Activated naive CD8-positive, alpha-beta T cell treated with anti-CD3 and anti-CD28 coated beads for 36 hours (primary cell): ENCODE data around the gene GABRB3. TPM values are rescaled to one million over a fixed set of nuclear protein-coding genes. Genes with fewer than 3 reads are reported as not detected.
A peak's percentile ranks its signal among the peaks of the same experiment; 100 is the strongest.

Source experiments
- DNase-seq: peaks from one replicate; pipeline ENCODE4 v3.0.0; 2021
- H3K27ac Mint-ChIP-seq: one replicate; pipeline ENCODE4 v1.8.0; 2022; ENCODE audit warnings: mild to moderate bottlenecking, moderate library complexity, mixed read lengths
- H3K27me3 Mint-ChIP-seq: one replicate; pipeline ENCODE4 v1.8.0; 2022; ENCODE audit warnings: mild to moderate bottlenecking, mixed read lengths
- H3K36me3 Mint-ChIP-seq: one replicate; pipeline ENCODE4 v1.8.0; 2021; ENCODE audit warnings: mild to moderate bottlenecking, mixed read lengths
- H3K4me1 Mint-ChIP-seq: one replicate; pipeline ENCODE4 v1.8.0; 2021; ENCODE audit warnings: mixed read lengths
- H3K4me3 Mint-ChIP-seq: one replicate; pipeline ENCODE4 v1.8.0; 2022; ENCODE audit warnings: mild to moderate bottlenecking, moderate library complexity, mixed read lengths
- H3K9me3 Mint-ChIP-seq: one replicate; pipeline ENCODE4 v1.8.0; 2022; ENCODE audit warnings: mixed read lengths
- total RNA-seq, 2 experiments: library from RNA; stranded (reverse); gene quantifications; one replicate each; pipeline ENCODE4 v1.2.3, GENCODE V29; 2021

GABRB3 gene
- total RNA-seq, 2 experiments from 2014 or later: 0.14 to 0.16 TPM

- H3K27ac Mint-ChIP-seq: no peak overlapping the region
- no peaks in the 10 kb centered on the region for H3K27me3 Mint-ChIP-seq
- H3K4me3 Mint-ChIP-seq: no peak overlapping the region
- H3K36me3 Mint-ChIP-seq: no peaks in the 10 kb centered on the region
- H3K4me1 Mint-ChIP-seq: no peaks in the 10 kb centered on the region
- DNase-seq: no peak
- H3K9me3 Mint-ChIP-seq: no peaks in the 10 kb centered on the region
These were observed 137.8 kb downstream of the GABRB3 start for GRCh38 chr15:26635105-26635504.

DNA sequence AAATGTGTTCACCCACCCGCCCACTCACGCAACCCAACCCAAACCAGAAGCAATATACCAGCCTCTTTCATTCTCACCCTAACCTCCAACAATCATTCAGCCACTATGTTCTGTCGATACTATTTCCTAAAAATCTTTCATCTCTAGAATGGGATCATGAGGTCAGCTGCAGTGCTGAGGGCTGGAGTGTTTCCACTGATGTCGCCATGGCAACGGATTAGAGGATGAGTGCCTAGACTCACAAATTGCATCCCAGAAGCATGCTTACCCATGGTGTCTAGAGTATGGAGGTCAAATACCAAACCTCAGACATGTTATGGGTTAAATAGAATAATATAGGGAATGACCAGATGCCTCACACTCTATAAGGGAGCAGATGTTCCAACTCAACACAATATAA is 138.5 kb downstream of the GABRB3 start:
- Mint-ChIP-seq H3K36me3 (no peaks in the 10 kb centered on the region), H3K4me1 (no peaks in the 10 kb centered on the region), H3K27me3 (no peaks in the 10 kb centered on the region), H3K4me3 (no peak overlapping the region), H3K27ac (no peak overlapping the region), H3K9me3 (no peaks in the 10 kb centered on the region)
- no peak for DNase-seq

GRCh38 chr15:26632500-26632899 is 140.4 kb downstream of the GABRB3 start:
- Mint-ChIP-seq H3K9me3 (peaks cover 5% of the 10 kb centered on the region), H3K27ac (no peak overlapping the region), H3K4me1 (no peaks in the 10 kb centered on the region), H3K27me3 (no peaks in the 10 kb centered on the region), H3K4me3 (no peak overlapping the region), H3K36me3 (no peaks in the 10 kb centered on the region)
- DNase-seq: no peak

GRCh38 chr15:26631894-26632293 is 141.0 kb downstream of the GABRB3 start:
- Mint-ChIP-seq H3K4me3 (no peak overlapping the region), H3K4me1 (no peaks in the 10 kb centered on the region)

DNA sequence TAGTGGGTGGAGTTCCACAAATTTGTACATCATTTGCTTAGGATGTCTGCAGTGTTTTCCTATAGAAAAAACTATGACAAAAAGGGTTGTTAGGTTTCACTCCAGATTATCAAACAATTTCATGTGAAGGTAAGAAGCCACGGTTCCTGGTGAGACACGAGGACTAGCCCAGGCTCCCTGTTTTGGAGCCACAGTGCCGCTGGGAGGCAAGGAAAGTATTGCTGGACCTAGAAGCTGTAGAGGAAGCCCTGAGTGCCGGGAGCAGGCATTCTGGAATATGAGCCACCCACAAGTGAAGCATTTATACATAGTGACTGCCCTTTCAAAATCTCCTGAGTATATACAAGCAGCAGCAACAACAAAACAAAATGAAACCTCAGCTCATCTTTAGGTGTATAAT is 142.0 kb downstream of the GABRB3 start:
- Mint-ChIP-seq H3K27ac (no peak overlapping the region), H3K36me3 (no peaks in the 10 kb centered on the region), H3K4me3 (no peak overlapping the region), H3K9me3 (peaks cover 11% of the 10 kb centered on the region), H3K27me3 (no peaks in the 10 kb centered on the region), H3K4me1 (no peaks in the 10 kb centered on the region)
- no peak for DNase-seq

More at GRCh38 chr15:26631894-26632293, 141.0 kb downstream of the GABRB3 start:
- no peak overlapping the region for H3K27ac Mint-ChIP-seq
- H3K9me3 Mint-ChIP-seq: peaks cover 6% of the 10 kb centered on the region
- no peaks in the 10 kb centered on the region for H3K36me3 Mint-ChIP-seq
- H3K27me3 Mint-ChIP-seq: no peaks in the 10 kb centered on the region
- no peak for DNase-seq

GRCh38 chr15:26628879-26629529 is 143.9 kb downstream of the GABRB3 start:
- Mint-ChIP-seq H3K27ac (no peak overlapping the region), H3K36me3 (no peaks in the 10 kb centered on the region), H3K4me3 (no peak overlapping the region), H3K4me1 (no peaks in the 10 kb centered on the region), H3K27me3 (no peaks in the 10 kb centered on the region), H3K9me3 (peaks cover 14% of the 10 kb centered on the region)
- peak; percentile 11 for DNase-seq

GRCh38 chr15:26628071-26628470 is 144.8 kb downstream of the GABRB3 start:
- no peak overlapping the region for H3K4me3 Mint-ChIP-seq
- no peaks in the 10 kb centered on the region for H3K36me3 Mint-ChIP-seq
- H3K4me1 Mint-ChIP-seq: no peaks in the 10 kb centered on the region
- H3K27me3 Mint-ChIP-seq: no peaks in the 10 kb centered on the region
- DNase-seq: no peak
- H3K9me3 Mint-ChIP-seq: peaks cover 14% of the 10 kb centered on the region
- H3K27ac Mint-ChIP-seq: no peak overlapping the region

DNA sequence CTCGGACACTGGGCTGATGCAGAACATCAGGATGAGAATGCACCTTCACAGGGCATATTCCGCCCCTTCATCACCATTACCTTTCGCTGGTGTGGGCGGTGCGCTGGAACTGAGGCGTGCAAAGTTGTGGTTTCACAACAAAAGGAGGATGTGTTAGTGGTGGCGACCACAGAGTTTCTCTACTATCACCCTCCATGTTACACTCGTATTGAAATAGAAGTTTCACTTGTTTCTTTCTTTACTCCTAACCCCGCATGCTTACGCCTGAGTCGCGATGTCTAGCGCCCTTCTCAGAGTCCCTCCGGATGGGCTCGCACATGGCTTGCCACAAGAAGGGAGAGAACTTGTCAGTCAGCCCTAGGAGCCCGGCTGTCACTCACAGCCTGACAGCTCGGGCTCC is 148.7 kb downstream of the GABRB3 start:
- Mint-ChIP-seq H3K9me3 (peaks cover 18% of the 10 kb centered on the region), H3K4me1 (no peaks in the 10 kb centered on the region), H3K4me3 (no peak overlapping the region), H3K27ac (no peak overlapping the region), H3K36me3 (no peaks in the 10 kb centered on the region), H3K27me3 (no peaks in the 10 kb centered on the region)
- DNase-seq: no peak

DNA sequence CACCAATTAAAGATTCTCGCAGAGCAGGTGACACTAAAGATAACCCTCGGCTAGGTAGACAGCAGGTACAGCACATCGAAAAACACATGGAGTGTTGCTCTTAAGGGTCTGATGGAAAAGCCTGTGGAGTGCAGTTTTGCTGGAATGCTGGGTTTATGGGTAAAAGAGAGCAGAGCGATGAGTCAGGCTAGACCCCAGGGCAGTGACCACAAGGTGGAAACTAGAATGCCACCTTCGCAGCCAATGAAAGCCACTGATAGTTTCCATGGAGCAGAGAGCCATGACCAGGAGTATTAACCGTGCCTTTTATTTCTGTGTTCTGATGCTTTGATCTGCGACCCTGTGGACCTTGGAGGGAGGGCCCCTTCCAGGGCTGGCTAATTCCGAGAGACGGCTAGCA is 149.8 kb downstream of the GABRB3 start:
- no peak for DNase-seq
- no peaks in the 10 kb centered on the region for H3K4me1 Mint-ChIP-seq

GRCh38 chr15:26621816-26622215 is 151.1 kb downstream of the GABRB3 start:
- H3K27ac Mint-ChIP-seq: no peak overlapping the region
- H3K27me3 Mint-ChIP-seq: no peaks in the 10 kb centered on the region
- DNase-seq: no peak
- no peak overlapping the region for H3K4me3 Mint-ChIP-seq
- H3K4me1 Mint-ChIP-seq: no peaks in the 10 kb centered on the region
- no peaks in the 10 kb centered on the region for H3K36me3 Mint-ChIP-seq
- peaks cover 12% of the 10 kb centered on the region for H3K9me3 Mint-ChIP-seq

More for the DNA sequence above, 149.8 kb downstream of the GABRB3 start:
- H3K36me3 Mint-ChIP-seq: no peaks in the 10 kb centered on the region
- no peak overlapping the region for H3K27ac Mint-ChIP-seq
- H3K9me3 Mint-ChIP-seq: peaks cover 13% of the 10 kb centered on the region
- H3K4me3 Mint-ChIP-seq: no peak overlapping the region
- H3K27me3 Mint-ChIP-seq: no peaks in the 10 kb centered on the region

DNA sequence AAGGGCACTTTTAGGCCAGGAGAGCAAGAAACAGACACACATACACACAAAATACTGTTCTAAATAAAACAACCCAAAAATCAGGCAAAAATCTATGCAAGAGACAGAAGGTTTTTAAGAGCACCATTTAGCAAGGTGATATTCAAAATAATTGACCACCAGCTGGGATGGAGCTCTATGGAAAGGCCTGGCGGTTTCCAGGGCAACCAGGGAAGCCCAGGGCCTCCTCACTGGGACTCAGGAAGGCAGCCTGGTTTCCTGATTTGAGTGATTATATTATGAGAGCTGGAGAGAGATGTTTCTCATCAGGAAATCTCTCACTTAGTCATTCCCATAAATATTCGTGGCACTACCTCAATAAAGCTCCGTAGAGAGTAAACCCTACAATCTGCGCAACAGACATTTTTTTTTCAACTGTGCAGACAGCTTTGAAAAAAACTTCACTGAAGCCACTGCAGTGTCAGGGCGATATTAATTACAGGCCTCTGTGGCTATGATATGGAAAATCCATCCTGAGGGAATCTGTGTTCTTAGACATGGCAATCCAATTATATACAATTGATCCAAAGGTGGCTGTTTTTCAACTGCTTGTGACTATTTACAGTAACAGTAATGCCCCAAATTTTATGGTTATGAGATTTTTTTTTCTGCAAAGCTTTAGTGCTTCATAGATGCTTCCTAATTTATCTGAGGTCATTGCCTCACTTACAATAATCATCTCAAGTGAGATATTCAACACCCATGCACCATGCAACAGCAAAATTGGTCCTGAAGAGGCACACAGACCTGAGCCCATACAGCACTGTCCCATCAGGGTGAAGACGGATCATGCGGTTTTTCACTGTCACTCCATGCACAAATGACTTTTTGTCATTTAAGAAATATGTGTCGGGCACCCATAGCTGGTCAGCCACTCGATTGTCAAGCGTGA is 152.1 kb downstream of the GABRB3 start:
- Mint-ChIP-seq H3K36me3 (no peaks in the 10 kb centered on the region), H3K4me1 (no peaks in the 10 kb centered on the region), H3K4me3 (no peak overlapping the region), H3K9me3 (peaks cover 7% of the 10 kb centered on the region), H3K27me3 (no peaks in the 10 kb centered on the region), H3K27ac (no peak overlapping the region)
- no peak for DNase-seq

DNA sequence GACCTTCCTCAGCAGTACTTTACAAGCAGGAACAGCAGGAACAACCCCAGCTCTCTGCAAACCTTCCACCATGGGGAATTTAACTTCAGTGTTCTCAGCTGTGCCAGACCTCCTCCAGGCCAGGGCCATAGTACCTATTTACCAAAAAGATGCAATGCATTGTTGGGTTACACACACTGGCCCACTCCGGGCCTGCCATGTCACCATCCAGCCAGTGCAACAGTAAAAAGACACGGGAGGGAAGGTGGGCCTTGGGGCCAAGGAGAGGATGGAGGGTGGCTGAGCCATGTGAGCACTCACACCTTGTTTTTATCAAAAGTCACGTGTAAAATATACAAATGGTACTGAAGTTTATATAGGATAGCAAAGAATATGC is 157.0 kb downstream of the GABRB3 start:
- Mint-ChIP-seq H3K27me3 (no peaks in the 10 kb centered on the region), H3K9me3 (peaks cover 8% of the 10 kb centered on the region), H3K4me1 (no peaks in the 10 kb centered on the region), H3K36me3 (no peaks in the 10 kb centered on the region), H3K4me3 (no peak overlapping the region), H3K27ac (no peak overlapping the region)
- no peak for DNase-seq

GRCh38 chr15:26615188-26615926 is 157.5 kb downstream of the GABRB3 start:
- Mint-ChIP-seq H3K9me3 (peaks cover 7% of the 10 kb centered on the region), H3K36me3 (no peaks in the 10 kb centered on the region), H3K27ac (no peak overlapping the region)

GRCh38 chr15:26614734-26615133 is 158.1 kb downstream of the GABRB3 start:
- H3K4me1 Mint-ChIP-seq: no peaks in the 10 kb centered on the region

More at GRCh38 chr15:26615188-26615926, 157.5 kb downstream of the GABRB3 start:
- Mint-ChIP-seq H3K4me1 (no peaks in the 10 kb centered on the region), H3K4me3 (no peak overlapping the region), H3K27me3 (no peaks in the 10 kb centered on the region)
- no peak for DNase-seq

GRCh38 chr15:26598704-26599103 is 174.2 kb downstream of the GABRB3 start:
- Mint-ChIP-seq H3K27me3 (no peaks in the 10 kb centered on the region), H3K36me3 (peaks cover 4% of the 10 kb centered on the region), H3K27ac (no peak overlapping the region), H3K9me3 (peaks cover 28% of the 10 kb centered on the region), H3K4me1 (no peaks in the 10 kb centered on the region), H3K4me3 (no peak overlapping the region)
- DNase-seq: no peak

More at GRCh38 chr15:26614734-26615133, 158.1 kb downstream of the GABRB3 start:
- H3K27me3 Mint-ChIP-seq: no peaks in the 10 kb centered on the region
- H3K4me3 Mint-ChIP-seq: no peak overlapping the region
- H3K36me3 Mint-ChIP-seq: no peaks in the 10 kb centered on the region
- H3K9me3 Mint-ChIP-seq: peaks cover 10% of the 10 kb centered on the region
- H3K27ac Mint-ChIP-seq: no peak overlapping the region
- DNase-seq: no peak
